HEK293 (cell line): ENCODE results near the gene RNF44.
A peak's percentile ranks its signal among the peaks of the same experiment; 100 is the strongest.

Source experiments
- CTCF ChIA-PET: fragments of 350-600 bp; formaldehyde crosslinking; extraction: SDS; loops from one replicate; lab custom pipeline; 2021; ENCODE audit warnings: antibody characterized with exemption; lab: Yijun Ruan, JAX
- POLR2A ChIA-PET: fragments of 300-600 bp; formaldehyde crosslinking; extraction: SDS; loops from one replicate; lab custom pipeline; 2020; ENCODE audit warnings: antibody characterized with exemption, inconsistent platforms; lab: Yijun Ruan, JAX
- H3K27ac ChIP-seq: fragments of 200-500 bp; sonication (Bioruptor generic); 2 replicates; pipeline ENCODE4 v1.5.1; 2014; ENCODE audit warnings: low read depth, low read length, control low read depth, inconsistent platforms; ENCODE audit errors: extremely low read depth
- H3K36me3 ChIP-seq, 2 experiments: fragments of 200-500 bp in 1 of 2; sonication (Bioruptor generic) in 1 of 2; 1 replicate in 1 of 2; 2 replicates in 1 of 2; pipeline ENCODE4 v1.5.1; 2014 to 2017; ENCODE audit warnings: inconsistent platforms in 2 of 2, low read length in 2 of 2; ENCODE audit not compliant: control insufficient read depth in 2 of 2, insufficient read depth in 1 of 2
- H3K4me1 ChIP-seq: fragments of 200-500 bp; sonication (Bioruptor generic); 2 replicates; pipeline ENCODE4 v1.5.1; 2014; ENCODE audit warnings: mild to moderate bottlenecking, low read length, inconsistent platforms; ENCODE audit not compliant: control insufficient read depth, insufficient read depth
- H3K4me3 ChIP-seq: 2 replicates; pipeline ENCODE4 v1.5.1; 2011; ENCODE audit warnings: low read depth, mild to moderate bottlenecking, control low read depth, low read length, moderate library complexity
- H3K9me3 ChIP-seq: fragments of 200-500 bp; sonication (Bioruptor generic); 2 replicates; pipeline ENCODE4 v1.5.1; 2014; ENCODE audit warnings: low read depth, low read length, inconsistent platforms; ENCODE audit not compliant: control insufficient read depth, insufficient read depth
- BCL11B ChIP-seq: fragments of 450-650 bp; formaldehyde crosslinking; IDR thresholded peaks from 2 replicates; pipeline ENCODE4 v1.5.1; 2016; ENCODE audit warnings: low read depth, missing biosample characterization, missing genetic modification characterization
- EGR2 ChIP-seq: fragments of 450-650 bp; formaldehyde crosslinking; IDR thresholded peaks from 2 replicates; pipeline ENCODE4 v1.5.1; 2016; ENCODE audit warnings: low read depth, missing biosample characterization, missing genetic modification characterization
- KLF7 ChIP-seq: fragments of 450-650 bp; formaldehyde crosslinking; IDR thresholded peaks from 2 replicates; pipeline ENCODE4 v1.5.1; 2016; ENCODE audit warnings: missing biosample characterization, missing genetic modification characterization, borderline replicate concordance
- KLF8 ChIP-seq: fragments of 450-650 bp; formaldehyde crosslinking; IDR thresholded peaks from 2 replicates; pipeline ENCODE4 v1.5.1; 2016; ENCODE audit warnings: missing biosample characterization, missing genetic modification characterization
- KLF9 ChIP-seq: fragments of 450-650 bp; formaldehyde crosslinking; IDR thresholded peaks from 2 replicates; pipeline ENCODE4 v1.5.1; 2016; ENCODE audit warnings: missing biosample characterization, missing genetic modification characterization, low read depth
- OSR2 ChIP-seq: fragments of 450-650 bp; formaldehyde crosslinking; IDR thresholded peaks from 2 replicates; pipeline ENCODE4 v1.5.1; 2016; ENCODE audit warnings: missing biosample characterization, missing genetic modification characterization
- SCRT1 ChIP-seq: fragments of 450-650 bp; formaldehyde crosslinking; IDR thresholded peaks from 2 replicates; pipeline ENCODE4 v1.5.1; 2016; ENCODE audit warnings: missing biosample characterization, missing genetic modification characterization, borderline replicate concordance
- ZBTB17 ChIP-seq: fragments of 450-650 bp; formaldehyde crosslinking; IDR thresholded peaks from 2 replicates; pipeline ENCODE4 v1.5.1; 2016; ENCODE audit warnings: missing biosample characterization, missing genetic modification characterization
- ZFHX2 ChIP-seq: fragments of 450-650 bp; formaldehyde crosslinking; conservative IDR thresholded peaks from 2 replicates; pipeline ENCODE4 v1.5.1; 2016; ENCODE audit warnings: missing biosample characterization, missing genetic modification characterization
- ZNF121 ChIP-seq: fragments of 450-650 bp; formaldehyde crosslinking; IDR thresholded peaks from 2 replicates; pipeline ENCODE4 v1.5.1; 2016; ENCODE audit warnings: missing biosample characterization, missing genetic modification characterization
- ZNF140 ChIP-seq: fragments of 450-650 bp; formaldehyde crosslinking; IDR thresholded peaks from 2 replicates; pipeline ENCODE4 v1.5.1; 2016; ENCODE audit warnings: missing biosample characterization, missing genetic modification characterization
- ZNF292 ChIP-seq: fragments of 450-650 bp; formaldehyde crosslinking; IDR thresholded peaks from 2 replicates; pipeline ENCODE4 v1.5.1; 2016; ENCODE audit warnings: low read depth, missing biosample characterization, missing genetic modification characterization, borderline replicate concordance
- ZNF354C ChIP-seq: fragments of 450-650 bp; formaldehyde crosslinking; IDR thresholded peaks from 2 replicates; pipeline ENCODE4 v1.5.1; 2016; ENCODE audit warnings: missing biosample characterization, missing genetic modification characterization, low read depth, borderline replicate concordance
- ZNF473 ChIP-seq: fragments of 450-650 bp; formaldehyde crosslinking; IDR thresholded peaks from 2 replicates; pipeline ENCODE4 v1.5.1; 2017; ENCODE audit warnings: missing biosample characterization, missing genetic modification characterization
- ZNF514 ChIP-seq: fragments of 450-650 bp; formaldehyde crosslinking; IDR thresholded peaks from 2 replicates; pipeline ENCODE4 v1.5.1; 2016; ENCODE audit warnings: missing biosample characterization, missing genetic modification characterization
- ZNF560 ChIP-seq: fragments of 450-650 bp; formaldehyde crosslinking; IDR thresholded peaks from 2 replicates; pipeline ENCODE4 v1.5.1; 2017; ENCODE audit warnings: missing biosample characterization, missing genetic modification characterization, borderline replicate concordance
- TF ChIP-seq, protein P1 (sequence below): fragments of 450-650 bp; formaldehyde crosslinking; IDR thresholded peaks from 2 replicates; pipeline ENCODE4 v1.5.1; 2017; ENCODE audit warnings: missing biosample characterization, mild to moderate bottlenecking, missing genetic modification characterization, moderate library complexity
- TF ChIP-seq, protein P2 (sequence below): fragments of 450-650 bp; formaldehyde crosslinking; IDR thresholded peaks from 2 replicates; pipeline ENCODE4 v1.5.1; 2016; ENCODE audit warnings: missing biosample characterization, missing genetic modification characterization, borderline replicate concordance
- TF ChIP-seq, protein P3 (sequence below): fragments of 450-650 bp; formaldehyde crosslinking; IDR thresholded peaks from 2 replicates; pipeline ENCODE4 v1.5.1; 2016; ENCODE audit warnings: missing biosample characterization, missing genetic modification characterization
- TF ChIP-seq, protein P4 (sequence below): fragments of 450-650 bp; formaldehyde crosslinking; IDR thresholded peaks from 2 replicates; pipeline ENCODE4 v1.5.0; 2017; ENCODE audit warnings: missing biosample characterization, missing genetic modification characterization, borderline replicate concordance

The RNF44 gene

DNA sequence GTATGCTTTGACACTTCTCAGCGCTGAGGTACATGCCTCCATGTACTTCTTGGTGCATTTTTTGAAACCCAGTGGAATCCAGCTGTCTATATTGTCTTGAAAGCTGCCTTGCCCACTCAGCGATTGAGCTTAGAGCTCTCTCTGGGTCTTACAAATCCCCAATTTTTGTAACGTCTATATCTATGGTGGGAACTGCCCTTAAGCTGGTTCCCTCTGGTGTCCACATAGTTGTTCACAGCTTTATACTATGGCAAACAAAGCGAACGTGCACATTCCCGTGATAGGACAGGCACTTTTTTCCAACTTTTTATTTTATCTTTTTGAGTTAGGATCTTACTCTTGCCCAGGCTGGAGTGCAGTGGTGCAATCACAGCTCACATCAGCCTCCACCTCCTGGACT is 32.8 kb upstream of the RNF44 start:
- Histone ChIP-seq H3K4me3 (no peak overlapping the region), H3K9me3 (no peaks in the 10 kb centered on the region), H3K27ac (no peak overlapping the region), H3K36me3 (no peaks in the 10 kb centered on the region), H3K4me1 (no peaks in the 10 kb centered on the region)
- TF ChIP-seq, protein P1, sequence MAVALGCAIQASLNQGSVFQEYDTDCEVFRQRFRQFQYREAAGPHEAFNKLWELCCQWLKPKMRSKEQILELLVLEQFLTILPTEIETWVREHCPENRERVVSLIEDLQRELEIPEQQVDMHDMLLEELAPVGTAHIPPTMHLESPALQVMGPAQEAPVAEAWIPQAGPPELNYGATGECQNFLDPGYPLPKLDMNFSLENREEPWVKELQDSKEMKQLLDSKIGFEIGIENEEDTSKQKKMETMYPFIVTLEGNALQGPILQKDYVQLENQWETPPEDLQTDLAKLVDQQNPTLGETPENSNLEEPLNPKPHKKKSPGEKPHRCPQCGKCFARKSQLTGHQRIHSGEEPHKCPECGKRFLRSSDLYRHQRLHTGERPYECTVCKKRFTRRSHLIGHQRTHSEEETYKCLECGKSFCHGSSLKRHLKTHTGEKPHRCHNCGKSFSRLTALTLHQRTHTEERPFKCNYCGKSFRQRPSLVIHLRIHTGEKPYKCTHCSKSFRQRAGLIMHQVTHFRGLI (tag by site-specific recombination), result no peak
- no peak for TF ChIP-seq ZNF514
- TF ChIP-seq KLF9 (tag by site-specific recombination), result no peak
- TF ChIP-seq ZBTB17, result no peak
- TF ChIP-seq ZNF292, result no peak
- POLR2A ChIA-PET, result no interaction called here
- CTCF ChIA-PET, result interaction anchor here (0.8 to 1.5 kb wide), 4 partner anchors 9 to 840 kb away, joined by 3 to 7 read pairs (median 3); no protein-coding TSS in a partner anchor

DNA sequence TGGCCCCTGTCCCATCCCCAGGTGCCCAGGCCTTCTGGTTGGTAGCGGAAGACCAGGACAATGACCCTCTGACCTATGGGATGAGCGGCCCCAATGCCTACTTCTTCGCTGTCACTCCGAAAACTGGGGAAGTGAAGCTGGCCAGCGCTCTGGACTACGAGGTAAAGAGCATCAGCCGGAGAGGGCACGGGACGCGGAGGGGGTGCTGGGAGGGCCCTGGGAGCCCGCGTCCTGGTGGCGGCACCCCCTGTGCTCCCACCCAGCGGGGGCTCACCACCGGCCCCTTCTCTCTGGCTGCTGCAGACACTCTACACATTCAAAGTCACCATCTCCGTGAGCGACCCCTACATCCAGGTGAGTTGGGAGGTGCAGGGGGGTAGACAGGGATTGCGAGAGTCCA is 31.5 kb upstream of the RNF44 start:
- no peak overlapping the region for H3K4me3 ChIP-seq
- ChIA-PET CTCF (no interaction called here), POLR2A (no interaction called here)
- TF ChIP-seq ZNF473 (tag by site-specific recombination) (no peak), ZNF121 (tag by site-specific recombination) (no peak), BCL11B (tag by site-specific recombination) (no peak), SCRT1 (tag by site-specific recombination) (no peak), ZNF140 (tag by site-specific recombination) (no peak)
- TF ChIP-seq, protein P2, sequence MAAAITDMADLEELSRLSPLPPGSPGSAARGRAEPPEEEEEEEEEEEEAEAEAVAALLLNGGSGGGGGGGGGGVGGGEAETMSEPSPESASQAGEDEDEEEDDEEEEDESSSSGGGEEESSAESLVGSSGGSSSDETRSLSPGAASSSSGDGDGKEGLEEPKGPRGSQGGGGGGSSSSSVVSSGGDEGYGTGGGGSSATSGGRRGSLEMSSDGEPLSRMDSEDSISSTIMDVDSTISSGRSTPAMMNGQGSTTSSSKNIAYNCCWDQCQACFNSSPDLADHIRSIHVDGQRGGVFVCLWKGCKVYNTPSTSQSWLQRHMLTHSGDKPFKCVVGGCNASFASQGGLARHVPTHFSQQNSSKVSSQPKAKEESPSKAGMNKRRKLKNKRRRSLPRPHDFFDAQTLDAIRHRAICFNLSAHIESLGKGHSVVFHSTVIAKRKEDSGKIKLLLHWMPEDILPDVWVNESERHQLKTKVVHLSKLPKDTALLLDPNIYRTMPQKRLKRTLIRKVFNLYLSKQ (tag by site-specific recombination), result no peak
- TF ChIP-seq, protein P3, sequence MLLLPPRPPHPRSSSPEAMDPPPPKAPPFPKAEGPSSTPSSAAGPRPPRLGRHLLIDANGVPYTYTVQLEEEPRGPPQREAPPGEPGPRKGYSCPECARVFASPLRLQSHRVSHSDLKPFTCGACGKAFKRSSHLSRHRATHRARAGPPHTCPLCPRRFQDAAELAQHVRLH (tag by site-specific recombination), result no peak
- no peaks in the 10 kb centered on the region for H3K4me1 ChIP-seq
- no peak overlapping the region for H3K27ac ChIP-seq
- no peaks in the 10 kb centered on the region for H3K9me3 ChIP-seq
- no peaks in the 10 kb centered on the region for H3K36me3 ChIP-seq

DNA sequence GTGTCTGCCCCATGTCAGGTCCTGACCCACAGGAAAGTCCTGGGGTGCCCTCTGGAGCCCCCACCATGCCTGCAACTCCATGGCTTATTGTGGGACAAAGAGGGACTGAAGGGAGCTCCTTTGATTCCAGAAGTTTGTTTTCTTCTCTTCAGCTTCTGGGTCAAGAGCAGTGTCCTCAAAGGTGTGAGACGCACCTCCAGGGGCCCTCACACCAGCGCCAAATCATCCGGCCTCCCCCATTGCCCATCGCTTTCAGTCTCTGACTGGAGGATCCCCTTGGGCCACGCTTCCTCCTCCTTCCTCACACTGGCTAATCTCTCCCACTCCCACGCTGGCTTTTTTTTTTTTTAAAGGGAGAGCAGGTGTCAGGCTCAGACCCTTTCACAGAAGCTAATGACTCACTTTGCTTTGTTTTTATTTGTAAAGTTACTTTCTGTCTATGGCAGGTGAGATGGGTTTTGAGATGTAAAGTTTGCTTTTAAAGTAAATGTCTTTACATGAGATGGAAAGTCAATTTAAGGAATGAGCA is 28.6 kb upstream of the RNF44 start:
- no peak overlapping the region for H3K27ac ChIP-seq
- H3K4me1 ChIP-seq, result no peaks in the 10 kb centered on the region
- H3K4me3 ChIP-seq, result no peak overlapping the region
- ChIA-PET CTCF (no interaction called here), POLR2A (no interaction called here)
- TF ChIP-seq KLF8 (tag by site-specific recombination), result no peak
- no peak for TF ChIP-seq KLF7 (tag by site-specific recombination)
- peak; percentile 68 for TF ChIP-seq EGR2 (tag by site-specific recombination)
- TF ChIP-seq ZNF354C (tag by site-specific recombination), result no peak
- TF ChIP-seq, protein P4, sequence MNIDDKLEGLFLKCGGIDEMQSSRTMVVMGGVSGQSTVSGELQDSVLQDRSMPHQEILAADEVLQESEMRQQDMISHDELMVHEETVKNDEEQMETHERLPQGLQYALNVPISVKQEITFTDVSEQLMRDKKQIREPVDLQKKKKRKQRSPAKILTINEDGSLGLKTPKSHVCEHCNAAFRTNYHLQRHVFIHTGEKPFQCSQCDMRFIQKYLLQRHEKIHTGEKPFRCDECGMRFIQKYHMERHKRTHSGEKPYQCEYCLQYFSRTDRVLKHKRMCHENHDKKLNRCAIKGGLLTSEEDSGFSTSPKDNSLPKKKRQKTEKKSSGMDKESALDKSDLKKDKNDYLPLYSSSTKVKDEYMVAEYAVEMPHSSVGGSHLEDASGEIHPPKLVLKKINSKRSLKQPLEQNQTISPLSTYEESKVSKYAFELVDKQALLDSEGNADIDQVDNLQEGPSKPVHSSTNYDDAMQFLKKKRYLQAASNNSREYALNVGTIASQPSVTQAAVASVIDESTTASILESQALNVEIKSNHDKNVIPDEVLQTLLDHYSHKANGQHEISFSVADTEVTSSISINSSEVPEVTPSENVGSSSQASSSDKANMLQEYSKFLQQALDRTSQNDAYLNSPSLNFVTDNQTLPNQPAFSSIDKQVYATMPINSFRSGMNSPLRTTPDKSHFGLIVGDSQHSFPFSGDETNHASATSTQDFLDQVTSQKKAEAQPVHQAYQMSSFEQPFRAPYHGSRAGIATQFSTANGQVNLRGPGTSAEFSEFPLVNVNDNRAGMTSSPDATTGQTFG (tag by site-specific recombination), result no peak
- no peak for TF ChIP-seq ZNF560 (tag by site-specific recombination)
- TF ChIP-seq OSR2 (tag by site-specific recombination), result no peak
- peak; percentile 73 for TF ChIP-seq ZFHX2
- no peaks in the 10 kb centered on the region for H3K9me3 ChIP-seq
- H3K36me3 ChIP-seq, result no peaks in the 10 kb centered on the region
